ENCODE results near the gene METTL8. TPM values are rescaled to one million over a fixed set of nuclear protein-coding genes. Genes with fewer than 3 reads are reported as not detected.

The METTL8 gene
- total RNA-seq, 2 experiments from 2014 or later: 13.6 to 20.0 TPM

DNA sequence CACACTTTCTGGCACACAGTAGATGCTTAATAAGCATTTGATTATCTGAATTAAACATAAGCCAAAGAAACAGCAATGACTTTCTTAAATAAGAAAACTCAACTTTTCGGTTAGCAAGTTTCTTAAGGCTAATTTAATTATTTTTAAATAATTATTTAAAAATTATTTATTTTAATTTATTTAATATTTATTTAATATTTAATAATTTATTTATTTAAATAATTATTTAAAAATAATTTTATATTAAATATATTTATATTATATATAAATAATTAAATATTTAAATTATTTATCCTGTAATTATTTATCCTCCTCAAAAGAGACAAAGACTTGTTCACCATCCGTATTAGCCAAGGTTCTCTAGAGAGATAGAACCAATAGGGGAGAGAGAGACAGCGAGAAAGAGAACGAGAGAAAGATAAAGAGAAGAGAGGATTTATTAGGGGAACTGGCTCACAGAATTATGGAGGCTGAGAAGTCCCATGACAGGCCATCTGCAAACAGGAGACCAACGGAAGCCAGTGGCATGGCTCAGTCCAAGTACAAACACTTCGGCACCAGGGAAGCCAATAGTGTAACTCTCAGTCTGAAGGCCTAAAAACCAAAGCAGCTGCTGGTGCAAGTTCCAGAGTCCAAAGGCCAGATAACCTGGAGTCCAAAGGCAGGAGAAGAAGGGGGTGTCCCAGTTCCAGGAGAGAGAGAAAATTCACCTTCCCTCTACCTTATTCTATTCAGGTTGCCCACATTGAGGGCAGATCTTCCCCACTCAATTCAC, 125.3 kb downstream of the METTL8 start:
- Mint-ChIP-seq H3K27ac (no peak overlapping the region), H3K4me3 (no peak overlapping the region), H3K4me1 (no peaks in the 10 kb centered on the region), H3K27me3 (no peaks in the 10 kb centered on the region), H3K36me3 (ENCODE audit: low read depth) (peaks cover 13% of the 10 kb centered on the region), H3K9me3 (peaks cover 24% of the 10 kb centered on the region)
- no peak for DNase-seq
- ChIA-PET CTCF (no interaction called here), POLR2A (no interaction called here)

DNA sequence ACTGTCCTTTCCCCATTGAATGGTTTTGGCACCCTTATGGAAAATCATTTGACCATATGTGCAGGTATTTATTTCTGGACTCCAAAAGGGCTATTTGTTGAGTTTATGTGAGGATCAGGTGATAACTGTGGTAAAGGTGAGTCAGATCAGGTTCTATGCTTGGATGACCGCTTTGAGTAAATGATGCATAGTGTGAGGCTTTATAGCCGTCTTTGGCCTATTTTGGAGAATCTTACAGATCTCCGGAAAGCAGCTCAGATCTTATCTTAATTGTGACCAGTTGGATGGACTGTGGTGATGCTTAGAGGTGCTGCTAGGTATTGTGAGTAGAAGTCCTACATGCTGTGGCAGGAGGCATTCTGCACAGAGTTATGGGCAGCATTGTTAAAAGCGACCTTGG, 126.2 kb downstream of the METTL8 start:
- no peaks in the 10 kb centered on the region for H3K27me3 Mint-ChIP-seq
- H3K4me1 Mint-ChIP-seq: no peaks in the 10 kb centered on the region
- POLR2A ChIA-PET: no interaction called here
- H3K9me3 Mint-ChIP-seq: peaks cover 21% of the 10 kb centered on the region
- no peak for DNase-seq
- H3K36me3 Mint-ChIP-seq (ENCODE audit: low read depth): peaks cover 13% of the 10 kb centered on the region
- no peak overlapping the region for H3K27ac Mint-ChIP-seq
- H3K4me3 Mint-ChIP-seq: no peak overlapping the region
- CTCF ChIA-PET: no interaction called here

DNA sequence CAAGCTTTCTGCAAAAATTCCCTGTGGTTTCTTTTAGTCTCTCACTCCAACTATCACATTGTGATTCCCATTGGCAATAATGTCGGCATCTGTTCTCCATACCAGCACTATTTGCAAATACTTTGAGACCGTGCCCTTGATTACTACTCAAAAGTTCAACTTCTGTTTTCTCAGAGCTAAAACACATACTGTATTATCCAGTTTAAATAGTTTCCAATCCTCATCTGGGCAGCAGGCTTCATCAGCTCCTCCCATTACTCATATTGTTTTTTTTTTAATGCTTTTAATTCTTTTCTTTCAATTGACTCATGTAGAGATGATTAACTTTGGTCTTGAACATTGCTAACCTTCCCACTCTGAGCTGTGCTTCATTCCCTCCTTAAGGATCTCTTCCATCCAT, 135.8 kb downstream of the METTL8 start:
- Mint-ChIP-seq H3K4me1 (no peaks in the 10 kb centered on the region), H3K36me3 (ENCODE audit: low read depth) (no peaks in the 10 kb centered on the region), H3K4me3 (no peak overlapping the region), H3K27ac (no peak overlapping the region), H3K9me3 (peaks cover 2% of the 10 kb centered on the region), H3K27me3 (no peaks in the 10 kb centered on the region)
- no peak for DNase-seq
- ChIA-PET CTCF (interaction anchor here (1.0 kb wide), 1 partner anchor 325 kb away, joined by 4 read pairs; no protein-coding TSS in a partner anchor), POLR2A (interaction anchor here (0.6 kb wide), 1 partner anchor 101 kb away, joined by 3 read pairs; no protein-coding TSS in a partner anchor)

DNA sequence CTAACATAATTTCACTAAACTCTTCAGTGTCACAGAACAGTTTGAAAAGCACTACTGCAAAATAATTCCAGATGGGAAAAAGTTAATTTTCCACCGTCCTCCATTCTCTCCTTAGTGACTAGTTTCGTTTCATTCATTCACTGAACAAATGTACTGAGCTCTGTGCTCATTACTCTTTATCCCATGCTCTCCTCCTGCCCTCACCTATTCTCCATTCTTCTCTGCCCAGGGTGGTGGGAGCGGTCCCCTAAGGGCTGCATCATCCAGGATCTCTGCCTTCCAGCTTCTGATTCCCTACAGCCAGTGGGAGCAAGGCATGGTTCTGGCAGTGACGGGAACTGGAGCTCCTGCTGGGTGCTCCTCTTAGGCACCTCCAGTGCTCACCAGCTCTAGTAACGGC, 139.2 kb downstream of the METTL8 start:
- Mint-ChIP-seq H3K4me3 (no peak overlapping the region), H3K27me3 (no peaks in the 10 kb centered on the region), H3K9me3 (peaks cover 2% of the 10 kb centered on the region), H3K4me1 (no peaks in the 10 kb centered on the region), H3K27ac (no peak overlapping the region), H3K36me3 (ENCODE audit: low read depth) (no peaks in the 10 kb centered on the region)
- DNase-seq: no peak
- CTCF ChIA-PET: no interaction called here
- POLR2A ChIA-PET: no interaction called here

DNA sequence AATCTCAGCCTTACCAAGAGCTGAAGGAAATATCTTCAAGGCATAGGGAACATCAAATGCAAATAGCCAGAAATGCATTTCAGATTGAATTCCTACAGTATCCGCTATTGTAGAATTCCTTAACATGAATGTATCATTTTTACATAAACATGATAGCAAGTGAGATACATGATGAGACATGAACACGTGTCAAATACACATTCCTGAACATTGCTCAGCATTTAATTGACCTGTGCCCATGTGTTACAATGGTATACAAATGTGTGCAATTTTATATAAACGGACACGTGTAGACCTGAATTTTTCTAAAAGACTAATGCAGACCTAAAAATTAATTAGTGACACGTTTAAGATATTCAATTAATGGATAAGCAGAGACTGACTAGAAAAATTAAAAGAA, 140.1 kb downstream of the METTL8 start:
- CTCF ChIA-PET: no interaction called here
- DNase-seq: no peak
- POLR2A ChIA-PET: no interaction called here
- Mint-ChIP-seq H3K4me3 (no peak overlapping the region), H3K36me3 (ENCODE audit: low read depth) (no peaks in the 10 kb centered on the region), H3K4me1 (no peaks in the 10 kb centered on the region), H3K27ac (no peak overlapping the region), H3K27me3 (no peaks in the 10 kb centered on the region), H3K9me3 (peaks cover 2% of the 10 kb centered on the region)

DNA sequence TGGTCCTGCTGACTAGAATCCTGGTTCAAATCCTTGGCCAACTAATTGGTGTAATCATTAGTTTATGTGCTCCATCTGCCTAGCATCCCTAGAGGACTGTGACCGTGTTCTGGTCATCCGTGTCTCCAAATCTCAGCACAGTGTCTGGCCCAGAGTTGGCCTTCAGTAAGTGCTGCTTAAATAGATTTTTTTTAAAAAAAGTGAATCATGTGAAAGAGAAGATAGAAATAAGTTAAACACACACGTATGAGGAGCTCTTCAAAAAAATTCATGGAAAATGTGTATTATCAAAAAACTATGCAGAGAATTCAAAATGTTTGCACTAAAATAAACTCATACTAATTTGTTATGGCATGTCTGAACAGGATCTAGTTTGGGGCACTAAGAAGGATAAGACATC, 143.8 kb downstream of the METTL8 start:
- no peak for DNase-seq
- no peak overlapping the region for H3K27ac Mint-ChIP-seq
- ChIA-PET CTCF (no interaction called here), POLR2A (no interaction called here)
- H3K4me1 Mint-ChIP-seq: no peaks in the 10 kb centered on the region
- H3K4me3 Mint-ChIP-seq: no peak overlapping the region
- H3K27me3 Mint-ChIP-seq: no peaks in the 10 kb centered on the region
- H3K36me3 Mint-ChIP-seq (ENCODE audit: low read depth): no peaks in the 10 kb centered on the region
- H3K9me3 Mint-ChIP-seq: peaks cover 2% of the 10 kb centered on the region

DNA sequence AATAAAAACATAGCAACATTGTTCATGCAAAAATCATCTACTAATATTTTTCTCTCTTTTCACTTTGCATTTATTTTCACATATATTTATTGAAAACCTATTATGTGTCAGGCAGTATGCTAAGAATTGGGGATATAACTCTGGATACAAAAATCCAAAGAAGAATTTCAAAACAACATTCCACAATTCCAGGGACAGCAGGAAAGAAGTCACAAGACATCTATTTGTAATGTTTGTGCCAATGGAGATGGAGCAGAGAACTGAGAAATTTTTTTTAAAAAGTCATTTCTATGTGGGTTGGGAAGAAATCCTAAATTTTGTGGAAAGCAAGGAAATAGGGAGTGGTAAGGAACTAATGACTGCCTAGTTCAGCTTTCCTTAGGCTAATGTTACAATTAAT, 144.5 kb downstream of the METTL8 start:
- no peaks in the 10 kb centered on the region for H3K4me1 Mint-ChIP-seq
- no peak overlapping the region for H3K4me3 Mint-ChIP-seq
- DNase-seq: no peak
- no peaks in the 10 kb centered on the region for H3K9me3 Mint-ChIP-seq
- ChIA-PET CTCF (no interaction called here), POLR2A (no interaction called here)
- H3K36me3 Mint-ChIP-seq (ENCODE audit: low read depth): no peaks in the 10 kb centered on the region
- H3K27me3 Mint-ChIP-seq: no peaks in the 10 kb centered on the region
- H3K27ac Mint-ChIP-seq: no peak overlapping the region

DNA sequence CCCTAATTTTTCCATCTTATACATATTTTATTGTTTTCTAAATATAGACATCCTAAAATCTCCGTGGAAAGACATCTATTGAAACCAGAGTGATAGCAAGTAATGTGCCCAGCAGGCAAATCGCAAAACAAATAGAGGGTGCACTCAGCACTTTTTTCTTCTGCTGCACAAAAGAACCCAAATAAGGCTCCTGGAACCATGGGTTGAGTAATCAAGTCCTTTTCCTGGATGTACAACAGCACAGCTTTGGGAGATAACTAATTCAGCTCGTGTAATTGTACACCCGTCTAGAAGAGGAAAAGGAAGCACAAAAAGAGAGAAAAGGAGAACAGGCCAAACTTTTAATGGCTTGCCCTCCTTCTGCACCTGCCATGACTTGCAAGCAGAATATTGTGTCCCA, 146.2 kb downstream of the METTL8 start:
- CTCF ChIA-PET: no interaction called here

DNA sequence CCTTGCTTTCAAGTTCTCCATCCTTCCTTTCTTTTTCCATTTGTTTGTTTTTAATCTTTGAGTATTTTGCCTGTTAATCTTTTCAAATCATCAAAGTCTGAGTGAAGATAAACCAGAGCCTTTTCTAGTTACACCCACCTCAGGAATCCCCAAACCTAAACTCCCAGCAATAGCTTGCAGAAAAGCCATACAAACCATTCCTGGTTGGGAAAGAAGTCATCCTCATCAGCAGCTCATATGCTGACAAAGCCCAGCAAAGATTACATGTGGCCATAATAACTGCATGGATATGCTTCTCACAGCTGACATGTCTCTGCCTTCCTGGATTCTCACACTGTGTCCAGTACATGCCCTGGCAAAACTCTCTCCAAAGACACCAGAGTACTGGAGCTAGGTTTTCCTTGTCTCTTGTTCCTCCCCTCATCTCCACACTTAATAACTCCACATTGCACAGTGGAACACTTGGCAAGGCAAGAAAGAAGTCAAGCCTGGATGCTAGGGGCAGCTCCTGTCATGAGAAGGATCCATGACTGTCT, 146.7 kb downstream of the METTL8 start:
- CTCF ChIA-PET: no interaction called here

More for the DNA sequence above, 146.2 kb downstream of the METTL8 start:
- Mint-ChIP-seq H3K4me1 (no peaks in the 10 kb centered on the region), H3K27ac (no peak overlapping the region), H3K9me3 (no peaks in the 10 kb centered on the region), H3K27me3 (no peaks in the 10 kb centered on the region), H3K4me3 (no peak overlapping the region), H3K36me3 (ENCODE audit: low read depth) (no peaks in the 10 kb centered on the region)
- POLR2A ChIA-PET: no interaction called here
- DNase-seq: no peak

DNA sequence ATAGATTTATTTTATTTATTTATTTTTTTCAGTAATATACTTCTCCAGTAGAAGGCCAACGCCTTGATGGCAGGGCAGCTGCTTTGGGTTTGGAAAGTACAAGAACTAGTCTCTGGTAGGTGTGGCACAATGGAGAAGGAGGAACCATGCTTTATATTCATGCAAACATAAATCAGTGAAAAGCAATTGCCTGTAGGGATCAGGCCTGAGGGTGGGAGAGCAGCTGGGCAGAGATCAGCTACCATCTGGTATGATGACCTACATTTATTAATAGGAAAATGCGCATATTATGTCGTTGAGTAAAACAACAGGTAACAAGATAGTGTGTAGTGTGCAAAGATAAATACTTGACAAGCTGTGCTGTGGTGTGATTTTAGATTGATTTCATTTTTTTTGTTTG, 152.7 kb downstream of the METTL8 start:
- no peak for DNase-seq
- POLR2A ChIA-PET: no interaction called here
- no peaks in the 10 kb centered on the region for H3K27me3 Mint-ChIP-seq
- H3K27ac Mint-ChIP-seq: no peak overlapping the region
- CTCF ChIA-PET: no interaction called here
- no peak overlapping the region for H3K4me3 Mint-ChIP-seq
- no peaks in the 10 kb centered on the region for H3K36me3 Mint-ChIP-seq (ENCODE audit: low read depth)
- no peaks in the 10 kb centered on the region for H3K9me3 Mint-ChIP-seq
- no peaks in the 10 kb centered on the region for H3K4me1 Mint-ChIP-seq

More for the DNA sequence above, 146.7 kb downstream of the METTL8 start:
- H3K9me3 Mint-ChIP-seq: no peaks in the 10 kb centered on the region
- H3K4me1 Mint-ChIP-seq: no peaks in the 10 kb centered on the region
- POLR2A ChIA-PET: no interaction called here
- DNase-seq: no peak
- no peak overlapping the region for H3K27ac Mint-ChIP-seq
- H3K27me3 Mint-ChIP-seq: no peaks in the 10 kb centered on the region
- H3K36me3 Mint-ChIP-seq (ENCODE audit: low read depth): no peaks in the 10 kb centered on the region
- H3K4me3 Mint-ChIP-seq: no peak overlapping the region

DNA sequence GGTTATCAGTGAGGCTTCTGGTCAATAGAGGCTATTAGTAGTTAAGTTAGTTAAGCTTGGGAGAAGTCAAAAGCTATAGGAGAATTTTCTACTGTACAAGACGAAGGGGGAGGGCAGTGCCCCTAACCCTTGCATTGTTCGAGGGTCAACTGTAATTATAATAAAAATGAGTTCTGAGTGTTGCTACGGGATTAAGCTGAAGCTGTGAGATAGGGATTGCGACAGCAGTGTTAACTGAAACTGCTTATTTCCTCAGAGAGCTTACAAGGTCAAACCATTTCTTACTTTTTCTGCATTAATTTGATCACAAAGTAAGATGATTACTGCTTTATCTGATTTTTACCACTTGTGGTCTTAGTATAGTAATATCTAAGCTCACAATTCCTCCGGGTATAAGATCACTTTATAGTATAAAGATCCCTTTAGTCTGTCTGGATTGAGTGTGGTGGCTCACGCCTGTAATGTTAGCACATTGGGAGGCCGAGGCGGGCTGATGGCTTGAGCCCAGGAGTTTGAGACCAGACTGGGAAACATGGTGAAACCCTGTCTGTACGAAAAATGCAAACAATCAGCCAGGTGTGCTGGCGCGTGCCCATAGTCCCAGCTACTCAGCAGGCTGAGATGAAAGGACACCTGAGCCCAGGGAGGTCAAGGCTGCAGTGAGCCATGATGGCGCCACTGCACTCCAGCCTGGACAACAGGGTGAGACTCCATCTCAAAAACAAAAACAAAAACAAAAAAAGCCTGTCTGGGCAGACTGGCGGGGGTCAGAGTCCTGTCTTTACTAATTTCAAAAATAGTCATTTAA, 153.6 kb downstream of the METTL8 start:
- no peaks in the 10 kb centered on the region for H3K9me3 Mint-ChIP-seq
- H3K27ac Mint-ChIP-seq: no peak overlapping the region
- H3K4me3 Mint-ChIP-seq: no peak overlapping the region
- CTCF ChIA-PET: no interaction called here
- H3K27me3 Mint-ChIP-seq: no peaks in the 10 kb centered on the region
- no peaks in the 10 kb centered on the region for H3K4me1 Mint-ChIP-seq
- POLR2A ChIA-PET: no interaction called here
- DNase-seq: no peak
- H3K36me3 Mint-ChIP-seq (ENCODE audit: low read depth): no peaks in the 10 kb centered on the region

DNA sequence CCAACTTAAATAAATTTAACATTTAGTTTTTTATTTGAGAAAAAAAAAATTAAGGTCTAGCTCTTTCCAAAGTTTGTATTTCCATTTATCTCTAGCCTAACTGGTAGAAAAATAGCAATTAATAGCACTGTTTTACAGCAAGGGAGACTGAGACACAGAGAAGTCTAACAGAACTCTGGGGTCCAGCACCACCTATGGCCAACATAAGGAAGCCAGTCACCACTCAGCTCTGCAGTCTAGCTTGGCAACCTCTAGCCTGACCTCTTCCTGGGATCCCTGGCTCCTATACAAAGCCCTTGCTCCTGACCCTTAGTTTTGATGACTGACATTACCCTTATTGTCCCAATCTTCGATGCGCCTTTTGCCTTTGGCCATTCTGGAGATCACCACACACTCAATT, 159.0 kb downstream of the METTL8 start:
- ChIA-PET CTCF (interaction anchor here (0.6 to 1.0 kb wide), 2 partner anchors 71 to 234 kb away, joined by 3 read pairs; no protein-coding TSS in a partner anchor), POLR2A (no interaction called here)
- Mint-ChIP-seq H3K9me3 (no peaks in the 10 kb centered on the region), H3K4me3 (no peak overlapping the region), H3K27me3 (no peaks in the 10 kb centered on the region), H3K36me3 (ENCODE audit: low read depth) (no peaks in the 10 kb centered on the region), H3K4me1 (no peaks in the 10 kb centered on the region), H3K27ac (no peak overlapping the region)
- DNase-seq: no peak

DNA sequence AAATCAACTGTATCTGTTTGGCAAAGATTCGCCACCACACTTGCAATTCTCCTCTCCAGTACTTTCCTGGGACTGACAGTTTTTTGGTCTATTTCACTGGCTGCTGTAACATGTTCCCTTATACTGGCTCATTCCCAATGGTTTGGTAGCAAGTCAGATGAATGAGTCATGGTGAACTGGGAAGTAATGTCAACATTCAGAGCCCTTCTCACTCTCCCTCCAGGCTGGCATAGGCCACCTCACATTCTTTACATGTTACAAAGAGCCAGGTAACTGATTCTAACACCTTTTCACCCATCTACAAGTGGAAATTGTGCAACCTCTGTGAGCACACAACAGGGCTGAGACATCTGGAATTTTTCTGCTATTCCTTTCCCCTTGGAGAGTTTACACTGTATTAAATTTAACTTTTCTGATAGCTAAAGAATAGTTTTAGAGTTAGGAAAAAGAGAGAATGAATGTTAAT, 161.8 kb downstream of the METTL8 start:
- Mint-ChIP-seq H3K27me3 (no peaks in the 10 kb centered on the region), H3K4me1 (no peaks in the 10 kb centered on the region), H3K36me3 (ENCODE audit: low read depth) (no peaks in the 10 kb centered on the region), H3K9me3 (no peaks in the 10 kb centered on the region), H3K4me3 (no peak overlapping the region), H3K27ac (no peak overlapping the region)
- DNase-seq: no peak
- POLR2A ChIA-PET: no interaction called here
- CTCF ChIA-PET: interaction anchor here (1.1 kb wide), 1 partner anchor 17 kb away, joined by 4 read pairs; no protein-coding TSS in a partner anchor
